Activated CD8-positive, alpha-beta memory T cell treated with anti-CD3 and anti-CD28 coated beads, Interleukin-2, amount 50 U/mL, for 24 hours (primary cell): ENCODE measurements around the gene ITGAE.
"Not testable (repeated sequence)": the region's sequence is repeated elsewhere in the genome, so short reads cannot be mapped to it uniquely, and the experiment has no call there.

Source experiments
- DNase-seq: peaks from one replicate; pipeline ENCODE4 v3.0.0-alpha.2; 2020; ENCODE audit errors: extremely low read depth

ITGAE gene

DNA sequence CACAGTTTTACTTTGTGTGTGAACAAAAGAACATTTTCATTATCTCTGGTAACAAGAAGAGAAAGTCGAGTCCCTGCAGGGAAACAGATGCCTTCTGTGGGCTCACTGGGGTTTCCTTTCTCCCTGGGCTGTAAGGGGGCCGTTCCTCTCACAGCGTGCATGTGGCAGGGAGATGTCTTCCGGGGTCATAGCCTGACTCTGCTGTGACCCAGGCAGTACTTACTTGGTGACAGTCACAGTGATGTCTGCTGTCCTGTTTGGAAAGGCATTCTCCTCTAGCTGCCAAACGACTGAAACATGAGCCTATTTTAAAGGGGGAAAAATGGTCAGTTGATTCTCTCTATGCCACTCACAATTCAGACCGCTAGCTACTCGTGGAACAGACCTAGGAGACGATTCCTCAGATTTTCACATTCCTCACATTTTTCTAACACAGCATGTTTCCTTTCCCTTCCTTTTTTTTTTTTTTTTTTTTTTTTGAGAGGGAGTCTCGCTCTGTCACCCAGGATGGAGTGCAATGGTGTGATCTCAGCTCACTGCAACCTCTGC lies 70.0 kb downstream of the ITGAE start:
- no peak for DNase-seq

DNA sequence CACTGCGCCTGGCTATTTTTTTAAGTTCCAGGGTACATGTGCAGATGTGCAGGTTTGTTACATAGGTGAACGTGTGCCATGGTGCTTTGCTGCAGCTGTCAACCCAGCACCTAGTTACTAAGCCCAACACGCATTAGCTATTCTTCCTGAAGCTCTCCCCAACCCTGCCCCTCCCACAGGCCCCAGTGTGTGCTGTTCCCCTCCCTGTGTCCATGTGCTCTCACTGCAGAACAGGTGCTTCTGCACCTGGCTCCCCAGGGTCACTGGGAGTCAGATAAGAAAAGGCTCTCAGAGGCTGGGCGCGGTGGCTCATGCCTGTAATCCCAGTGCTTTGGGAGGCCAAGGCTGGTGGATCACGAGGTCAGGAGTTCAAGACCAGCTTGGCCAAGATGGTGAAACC lies 71.1 kb downstream of the ITGAE start:
- no peak for DNase-seq

DNA sequence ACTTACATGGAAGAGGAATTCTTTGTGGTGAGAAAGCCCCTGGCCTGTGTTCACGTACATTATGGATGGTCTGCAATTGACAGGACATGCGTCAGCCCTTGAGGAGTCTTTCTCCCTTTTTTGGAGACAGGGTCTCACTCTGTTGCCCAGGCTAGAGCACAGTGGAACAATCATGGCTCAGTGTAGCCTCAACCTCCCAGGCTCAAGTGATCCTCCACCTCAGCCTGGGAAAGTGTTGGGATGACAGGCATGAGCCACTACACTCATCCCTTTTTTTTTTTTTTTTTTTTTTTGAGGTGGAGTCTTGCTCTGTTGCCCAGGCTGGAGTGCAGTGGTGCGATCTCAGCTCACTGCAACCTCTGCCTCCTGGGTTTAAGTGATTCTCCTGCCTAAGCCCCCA lies 72.9 kb downstream of the ITGAE start:
- DNase-seq = not testable (repeated sequence)

DNA sequence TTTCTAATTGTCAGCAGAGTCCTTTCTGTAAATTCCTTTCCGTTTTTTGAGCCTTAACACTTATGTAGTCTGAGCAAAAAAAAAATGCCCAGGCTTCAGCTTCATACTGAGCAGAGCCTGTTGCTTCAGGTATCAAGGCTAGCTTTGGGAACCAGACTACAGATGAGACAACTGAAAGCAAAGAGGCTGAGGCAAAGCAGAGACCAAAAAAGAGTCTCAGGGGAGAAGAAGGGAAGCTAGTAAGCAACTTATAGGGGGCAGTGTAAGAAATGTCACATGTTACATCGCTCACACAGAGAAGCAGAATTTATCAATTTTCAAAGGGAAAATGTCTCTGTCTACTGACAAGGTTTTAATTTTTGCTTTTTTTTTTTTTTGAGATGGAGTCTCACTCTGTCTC lies 73.9 kb downstream of the ITGAE start:
- DNase-seq = no peak

DNA sequence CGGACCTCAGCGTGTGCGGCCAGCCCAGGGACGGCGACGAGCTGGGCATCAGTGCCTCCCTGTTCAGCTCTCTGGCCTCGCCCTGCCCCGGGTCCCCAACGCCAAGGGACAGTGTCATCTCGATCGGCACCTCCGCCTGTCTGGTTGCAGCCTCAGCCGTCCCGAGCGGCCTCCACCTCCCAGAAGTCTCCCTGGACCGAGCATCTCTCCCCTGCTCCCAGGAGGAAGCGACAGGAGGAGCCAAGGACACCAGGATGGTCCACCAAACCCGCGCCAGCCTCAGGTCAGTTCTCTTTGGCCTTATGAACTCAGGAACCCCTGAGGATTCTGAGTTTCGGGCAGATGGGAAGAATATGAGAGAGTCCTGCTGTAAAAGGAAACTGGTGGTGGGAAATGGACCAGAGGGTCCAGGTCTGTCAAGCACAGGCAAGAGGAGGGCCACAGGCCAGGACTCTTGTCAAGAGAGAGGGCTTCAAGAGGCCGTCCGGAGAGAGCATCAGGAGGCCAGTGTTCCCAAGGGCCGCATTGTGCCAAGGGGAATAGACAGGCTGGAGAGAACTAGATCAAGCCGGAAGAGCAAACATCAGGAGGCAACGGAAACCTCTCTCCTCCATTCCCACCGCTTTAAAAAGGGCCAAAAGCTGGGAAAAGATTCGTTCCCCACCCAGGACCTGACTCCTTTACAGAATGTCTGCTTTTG lies 76.5 kb downstream of the ITGAE start:
- no peak for DNase-seq

DNA sequence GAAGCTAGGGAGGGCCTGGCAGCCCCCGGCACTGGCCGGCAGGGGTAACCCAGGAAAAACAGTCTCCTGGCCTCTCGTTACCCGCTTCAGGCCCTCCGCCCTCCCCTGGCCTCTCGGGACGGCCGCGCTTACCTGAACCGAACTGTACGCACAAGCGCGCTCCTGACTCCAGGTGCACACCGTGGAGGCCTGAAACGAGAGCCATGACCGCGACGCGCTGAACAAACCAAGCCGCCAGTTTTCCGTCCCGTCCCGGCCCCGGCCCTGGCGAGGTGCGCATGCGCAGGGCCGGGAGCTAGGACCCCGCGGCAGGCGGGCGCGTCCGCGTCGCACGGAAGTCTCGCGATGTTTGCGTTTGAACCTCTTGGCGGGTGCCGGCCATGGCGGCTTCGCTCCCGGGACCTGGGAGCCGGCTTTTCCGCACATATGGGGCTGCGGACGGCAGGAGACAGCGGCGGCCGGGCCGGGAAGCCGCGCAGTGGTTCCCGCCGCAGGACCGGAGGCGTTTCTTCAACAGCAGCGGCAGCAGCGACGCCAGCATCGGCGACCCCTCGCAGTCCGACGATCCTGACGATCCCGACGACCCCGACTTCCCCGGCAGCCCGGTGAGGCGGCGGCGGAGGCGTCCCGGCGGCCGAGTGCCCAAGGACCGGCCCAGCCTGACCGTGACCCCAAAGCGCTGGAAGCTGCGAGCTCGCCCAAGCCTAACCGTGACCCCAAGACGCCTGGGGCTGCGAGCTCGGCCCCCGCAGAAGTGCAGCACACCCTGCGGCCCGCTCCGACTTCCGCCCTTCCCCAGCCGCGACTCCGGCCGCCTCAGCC lies 77.2 kb downstream of the ITGAE start, which contains the start of gene HASPIN:
TSS of gene HASPIN (plus strand) at position 348 of the 822 bp plus-strand sequence. CDS start at position 381, 33 bp downstream.
- DNase-seq = peak; percentile 78

DNA sequence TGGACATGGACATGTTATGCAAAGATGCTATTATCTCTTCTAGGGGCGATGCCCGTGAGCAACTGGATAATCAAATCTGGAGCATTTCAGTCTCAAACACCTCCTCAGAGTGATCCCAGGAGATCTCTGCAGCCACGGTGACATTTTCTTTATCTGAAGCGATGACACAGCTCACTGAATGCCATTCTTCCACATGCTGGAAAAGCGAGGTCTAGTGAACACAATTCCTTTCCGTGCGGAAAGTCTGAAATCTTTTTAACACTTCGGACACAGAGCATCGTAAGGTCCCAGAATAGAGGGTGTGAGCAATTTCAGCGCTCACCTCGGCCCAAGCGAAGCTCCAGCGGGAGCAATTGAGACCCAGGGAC lies 77.8 kb downstream of the ITGAE start:
- DNase-seq = no peak

DNA sequence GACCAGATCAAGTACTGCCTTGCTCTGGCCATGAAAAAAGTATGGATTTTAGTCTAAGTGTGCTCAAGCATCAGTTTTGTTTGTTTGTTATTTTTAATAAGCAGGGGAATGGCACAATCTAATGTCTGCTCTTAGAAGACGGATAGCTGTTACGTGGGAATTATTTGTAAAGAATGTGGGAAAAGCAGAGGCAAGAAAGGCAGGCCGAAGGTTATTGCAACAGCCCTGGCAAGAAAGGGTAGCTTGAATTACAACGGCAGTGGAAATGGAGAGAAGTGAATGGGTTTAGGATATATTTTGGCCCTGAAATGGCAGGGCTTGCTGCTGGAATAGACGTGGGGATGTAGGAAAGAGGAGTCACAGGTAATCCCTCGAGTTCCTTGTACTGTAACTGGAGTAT lies 78.3 kb downstream of the ITGAE start:
- DNase-seq = no peak

DNA sequence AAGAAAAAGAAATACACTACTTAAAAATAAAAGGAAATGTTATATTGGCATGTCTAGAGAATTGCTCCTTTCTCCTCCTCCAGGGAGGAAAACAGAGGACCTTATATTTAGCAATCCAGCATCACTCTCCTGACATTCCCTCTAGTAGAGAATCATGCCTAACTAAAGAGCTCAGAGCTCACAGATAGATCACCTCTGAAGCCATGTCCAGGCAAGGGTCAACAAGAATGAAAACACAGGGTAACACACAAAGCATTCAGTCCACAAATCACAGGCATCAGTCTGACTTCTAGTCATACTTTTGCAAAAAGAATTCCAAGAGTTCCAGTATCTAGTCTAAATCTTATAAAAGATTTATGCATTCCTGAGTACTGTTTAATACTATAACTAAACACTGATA lies 81.7 kb downstream of the ITGAE start:
- no peak for DNase-seq

DNA sequence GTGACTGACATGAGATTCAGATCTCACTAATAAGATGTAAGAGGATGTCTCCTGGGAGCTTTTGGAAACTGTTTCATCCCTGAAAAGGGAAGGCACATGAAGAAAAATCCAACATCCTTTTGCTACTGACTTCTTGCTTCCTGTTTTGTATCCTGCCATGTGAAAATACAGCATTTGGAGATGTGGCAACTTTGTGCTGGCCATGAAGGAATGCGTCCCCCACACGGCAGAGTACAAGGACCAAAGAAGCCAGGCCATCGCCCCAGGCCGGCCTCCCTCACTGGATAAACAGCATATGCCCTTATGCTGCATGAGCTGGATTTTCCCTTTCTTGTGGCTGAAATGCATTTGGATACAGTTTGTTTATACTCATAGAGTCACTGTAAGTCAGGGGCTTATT lies 82.8 kb downstream of the ITGAE start:
- no peak for DNase-seq

DNA sequence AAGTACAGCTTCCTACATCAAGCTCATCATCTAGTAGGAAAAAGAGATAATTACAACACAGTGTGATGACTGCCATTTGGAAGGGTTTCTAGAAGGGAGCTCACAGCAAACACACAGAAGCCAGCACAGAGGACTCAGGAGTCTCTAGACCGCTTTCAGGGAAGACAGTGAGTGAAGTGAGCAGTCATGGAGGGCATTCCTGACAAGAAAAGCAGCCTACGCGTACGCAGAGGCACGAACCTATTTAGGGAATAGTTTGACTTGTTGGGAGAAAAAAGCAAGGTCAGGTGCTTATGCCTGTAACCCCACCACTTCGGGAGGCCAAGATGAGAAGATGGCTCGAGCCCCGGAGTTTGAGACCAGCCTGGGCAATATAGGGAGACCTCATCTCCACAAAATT lies 85.7 kb downstream of the ITGAE start:
- no peak for DNase-seq

DNA sequence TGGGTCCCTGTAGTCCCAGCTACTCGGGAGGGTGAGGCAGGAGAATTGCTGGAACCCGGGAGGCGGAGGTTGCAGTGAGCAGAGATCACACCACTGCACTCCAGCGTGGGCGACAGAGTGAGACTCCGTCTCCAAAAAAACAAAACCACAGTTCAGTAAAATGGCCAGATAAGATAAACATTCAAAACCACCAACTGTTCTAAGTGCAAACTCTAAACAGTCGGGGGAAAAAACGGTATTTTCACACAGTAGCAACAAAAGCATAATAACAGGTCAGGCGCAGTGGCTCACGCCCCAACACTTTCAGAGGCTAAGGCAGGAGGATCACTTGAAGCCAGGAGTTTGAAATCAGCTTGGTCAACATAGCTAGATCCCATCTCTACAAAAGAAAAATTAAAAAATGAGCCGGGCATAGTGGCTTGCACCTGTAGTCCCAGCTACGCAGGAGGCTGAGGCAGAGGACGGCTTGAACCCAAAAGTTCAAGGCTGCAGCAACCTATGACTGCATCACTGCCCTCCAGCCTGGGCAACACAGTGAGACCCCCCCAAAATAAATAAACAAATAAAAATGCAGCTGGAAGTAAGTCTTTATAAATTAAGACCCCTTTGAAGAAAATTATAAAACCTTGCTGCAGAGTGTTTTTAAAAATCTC lies 88.1 kb downstream of the ITGAE start:
- DNase-seq = no peak

DNA sequence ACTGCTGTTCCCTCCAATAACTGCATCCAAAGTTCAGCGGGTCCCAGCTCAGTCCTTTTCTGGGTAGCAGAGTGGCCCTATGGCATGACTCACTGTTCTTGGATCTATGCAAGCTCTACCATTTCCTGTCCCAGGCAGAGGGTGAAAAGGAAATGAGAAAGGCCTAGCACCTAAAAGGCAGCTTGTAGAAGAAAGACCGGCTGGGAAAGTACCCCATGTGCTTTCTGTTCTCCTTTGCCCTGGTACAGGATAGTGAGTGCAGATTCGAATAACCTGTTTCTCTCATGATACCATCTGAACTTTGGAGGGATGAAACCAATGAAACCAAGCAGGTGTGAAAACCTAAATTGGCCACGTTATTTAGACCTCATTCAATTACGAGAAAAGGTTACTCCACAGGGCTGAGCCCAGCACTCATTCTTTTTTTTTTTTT lies 90.0 kb downstream of the ITGAE start:
- peak; percentile 58 for DNase-seq

DNA sequence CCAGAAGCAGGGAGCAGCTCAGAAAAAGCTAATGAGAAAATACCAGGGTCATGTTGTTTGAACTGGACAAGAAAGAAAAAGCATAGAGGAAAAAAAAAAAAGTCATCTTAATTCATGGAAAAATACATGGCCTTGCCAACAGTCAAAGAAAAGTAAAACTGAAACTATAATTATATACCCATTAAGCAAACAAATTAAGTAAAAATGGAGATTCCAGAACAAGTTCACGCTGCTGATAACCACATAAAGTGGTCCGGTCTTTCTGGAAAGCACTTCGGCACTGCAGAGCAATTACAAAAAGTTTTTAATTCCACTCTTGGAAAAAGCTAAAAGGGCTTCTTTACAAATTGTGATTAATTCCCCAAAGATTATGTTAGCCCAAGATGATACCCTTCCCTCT lies 92.6 kb downstream of the ITGAE start:
- no peak for DNase-seq

DNA sequence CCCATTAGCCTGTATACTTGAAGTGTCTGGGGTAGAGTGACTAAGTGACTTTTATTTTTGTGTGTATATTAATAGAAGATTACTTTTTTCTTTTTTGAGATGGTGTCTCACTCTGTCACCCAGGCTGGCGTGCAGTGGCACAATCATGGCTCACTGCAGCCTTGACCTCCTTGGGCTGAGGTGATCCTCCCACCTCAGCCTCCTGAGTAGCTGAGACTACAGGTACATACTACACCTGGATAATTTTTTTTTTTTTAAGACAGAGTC lies 95.3 kb downstream of the ITGAE start:
- not testable (repeated sequence) for DNase-seq

DNA sequence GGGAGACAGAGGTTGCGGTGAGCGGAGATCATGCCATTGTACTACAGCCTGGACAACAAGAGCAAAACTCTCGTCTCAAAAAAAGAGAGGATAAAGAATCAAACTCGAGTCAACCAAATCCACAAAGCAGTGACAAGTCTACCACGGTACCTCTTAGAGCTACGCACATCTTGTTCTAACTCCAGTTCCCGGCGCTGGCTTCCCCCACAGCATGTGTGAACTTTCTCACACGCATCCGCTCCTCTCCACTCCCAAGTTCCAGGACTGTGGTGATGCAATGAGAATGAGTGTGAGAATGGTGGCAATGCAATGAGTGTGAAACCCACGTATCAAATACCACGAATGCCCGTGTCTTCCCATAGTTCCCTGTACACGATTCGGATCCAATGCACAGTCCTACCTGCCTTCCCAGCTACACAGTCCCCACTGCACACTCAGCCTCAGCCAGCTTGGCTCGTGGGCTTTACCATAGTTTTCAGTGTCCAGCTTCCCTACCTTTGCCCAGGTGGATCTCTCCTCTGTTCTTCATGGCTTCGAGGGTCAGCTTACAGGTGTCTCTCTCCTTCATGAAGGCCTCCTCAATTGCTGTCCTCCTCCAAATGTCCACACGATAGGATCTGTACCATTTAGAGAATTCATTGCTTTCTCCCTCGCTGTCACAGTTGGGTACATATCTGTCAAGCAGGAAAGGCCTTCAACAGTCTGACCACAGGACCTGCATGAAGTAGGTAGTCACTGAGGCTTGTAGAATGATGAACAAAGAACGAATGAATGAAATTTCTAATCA lies 95.9 kb downstream of the ITGAE start:
- DNase-seq = no peak

DNA sequence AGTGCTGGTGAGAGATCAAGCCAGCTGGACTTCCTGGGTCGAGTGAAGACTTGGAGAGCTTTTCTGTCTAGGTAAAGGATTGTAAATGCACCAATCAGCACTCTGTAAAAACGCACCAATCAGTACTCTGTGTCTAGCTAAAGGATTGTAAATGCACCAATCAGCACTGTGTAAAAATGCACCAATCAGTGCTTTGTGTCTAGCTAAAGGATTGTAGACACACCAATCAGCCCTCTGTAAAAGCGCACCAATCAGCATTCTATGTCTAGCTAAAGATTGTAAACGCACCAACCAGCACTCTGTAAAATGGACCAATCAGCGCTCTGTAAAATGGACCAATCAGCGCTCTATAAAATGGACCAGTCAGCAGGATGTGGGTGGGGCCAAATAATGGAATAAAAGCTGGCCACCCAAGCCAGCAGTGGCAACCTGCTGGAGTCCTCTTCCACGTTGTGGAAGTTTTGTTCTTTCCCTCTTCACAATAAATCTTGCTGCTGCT lies 98.9 kb downstream of the ITGAE start:
- DNase-seq = not testable (repeated sequence)

DNA sequence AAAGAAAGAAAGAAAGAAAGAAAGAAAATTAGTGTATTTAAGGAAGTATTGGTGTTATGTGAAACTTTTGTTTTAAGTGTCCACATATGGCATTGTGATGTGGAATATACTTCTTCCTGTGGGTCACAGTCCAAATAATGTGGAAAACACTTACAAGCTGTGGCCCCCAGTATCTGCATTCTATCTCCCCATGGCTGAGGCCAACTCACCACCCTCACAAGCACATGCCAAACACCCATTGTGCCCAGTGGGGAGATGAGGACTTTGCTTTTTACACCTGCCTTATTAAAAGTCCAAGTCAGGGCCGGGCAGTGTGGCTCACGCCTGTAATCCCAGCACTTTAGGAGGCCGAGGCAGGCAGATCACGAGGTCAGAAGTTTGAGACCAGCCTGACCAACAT lies 101.0 kb downstream of the ITGAE start:
- DNase-seq = no peak

DNA sequence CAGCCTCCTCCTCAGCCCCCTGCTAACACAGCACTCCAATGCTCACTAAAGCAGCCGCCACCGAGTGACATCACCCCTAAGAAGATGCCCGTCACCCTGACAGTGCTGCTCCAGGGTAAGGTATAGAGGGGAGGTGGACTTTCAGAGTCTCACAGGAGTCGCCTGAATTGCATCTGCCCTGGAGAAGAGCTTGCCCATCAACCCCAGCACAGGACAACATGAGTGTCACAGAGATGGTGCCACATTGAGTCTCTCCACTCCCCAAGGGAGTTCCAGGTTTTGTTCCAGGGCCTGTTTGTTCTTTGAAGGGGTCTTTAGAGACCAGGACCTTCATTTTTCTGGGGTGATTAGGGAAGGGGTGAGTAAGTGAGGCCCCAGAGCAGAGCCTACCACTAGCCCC lies 102.8 kb downstream of the ITGAE start:
- DNase-seq = no peak

DNA sequence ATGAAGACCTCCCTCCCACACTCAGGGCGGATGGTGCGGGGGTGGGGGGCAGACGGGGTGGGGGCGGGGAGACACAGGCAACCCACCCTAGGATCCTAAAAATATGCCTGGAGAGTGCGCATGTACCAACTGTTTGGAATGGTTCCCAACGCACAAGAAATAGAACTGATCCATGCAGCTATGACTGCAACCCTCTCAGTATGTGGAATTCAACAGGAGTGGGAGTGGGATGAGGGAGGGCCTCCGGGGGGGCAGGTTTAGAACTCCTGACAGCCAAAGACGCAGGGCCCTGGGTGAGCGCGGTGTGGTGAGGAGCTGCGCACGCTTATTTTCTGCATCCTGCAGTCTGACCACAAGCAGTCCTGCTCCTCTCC lies 103.9 kb downstream of the ITGAE start:
- no peak for DNase-seq

DNA sequence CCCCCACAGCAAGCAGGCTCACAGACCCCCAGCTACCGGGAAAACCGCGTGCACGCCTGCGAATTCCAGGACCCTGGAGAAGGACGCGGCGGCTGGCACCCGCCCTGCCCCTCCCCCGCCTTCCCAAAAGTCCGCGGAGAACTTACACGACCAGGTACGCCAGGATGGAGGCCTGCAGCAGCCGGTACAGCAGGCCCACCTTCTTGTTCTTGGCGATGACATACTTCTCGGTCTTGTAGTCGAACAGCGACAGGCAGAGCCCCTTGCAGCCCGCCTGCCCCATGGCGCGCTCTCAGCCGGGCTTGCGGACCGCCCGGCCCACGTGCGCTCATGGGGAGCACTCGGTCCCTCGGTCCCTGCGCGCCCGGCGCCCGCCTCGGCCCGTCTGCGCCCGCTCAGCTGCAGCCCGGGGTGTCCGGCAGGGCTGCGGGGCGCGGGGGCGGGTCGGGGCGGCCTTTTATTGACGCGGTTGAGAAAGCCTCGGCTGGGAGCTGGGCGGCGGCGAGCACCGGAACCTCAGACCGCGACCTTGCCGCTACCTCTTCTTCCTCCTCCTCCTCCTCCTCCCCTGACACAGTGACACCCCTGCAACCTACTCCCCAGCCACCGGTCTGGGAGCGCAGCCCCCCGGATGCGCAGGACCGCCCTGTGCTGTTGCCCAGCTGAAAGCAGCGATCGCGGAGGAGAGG lies 105.1 kb downstream of the ITGAE start, which contains the start of gene P2RX5:
TSS of gene P2RX5 (minus strand) at position 433 of the 689 bp plus-strand sequence. CDS start at position 283, 150 bp downstream.
- DNase-seq = no peak
